ENCODE data around the gene GNL2. TPM values are rescaled to one million over a fixed set of nuclear protein-coding genes. Genes with fewer than 3 reads are reported as not detected.
"Not testable (repeated sequence)": the region's sequence is repeated elsewhere in the genome, so short reads cannot be mapped to it uniquely, and the experiment has no call there.

GNL2 gene
- total RNA-seq, 1 experiment from 2014 or later: 31.0 TPM

GRCh38 chr1:37537378-37537777 is 58.4 kb downstream of the GNL2 start:
- DNase-seq (ENCODE audit: low read depth): peak; percentile 52

DNA sequence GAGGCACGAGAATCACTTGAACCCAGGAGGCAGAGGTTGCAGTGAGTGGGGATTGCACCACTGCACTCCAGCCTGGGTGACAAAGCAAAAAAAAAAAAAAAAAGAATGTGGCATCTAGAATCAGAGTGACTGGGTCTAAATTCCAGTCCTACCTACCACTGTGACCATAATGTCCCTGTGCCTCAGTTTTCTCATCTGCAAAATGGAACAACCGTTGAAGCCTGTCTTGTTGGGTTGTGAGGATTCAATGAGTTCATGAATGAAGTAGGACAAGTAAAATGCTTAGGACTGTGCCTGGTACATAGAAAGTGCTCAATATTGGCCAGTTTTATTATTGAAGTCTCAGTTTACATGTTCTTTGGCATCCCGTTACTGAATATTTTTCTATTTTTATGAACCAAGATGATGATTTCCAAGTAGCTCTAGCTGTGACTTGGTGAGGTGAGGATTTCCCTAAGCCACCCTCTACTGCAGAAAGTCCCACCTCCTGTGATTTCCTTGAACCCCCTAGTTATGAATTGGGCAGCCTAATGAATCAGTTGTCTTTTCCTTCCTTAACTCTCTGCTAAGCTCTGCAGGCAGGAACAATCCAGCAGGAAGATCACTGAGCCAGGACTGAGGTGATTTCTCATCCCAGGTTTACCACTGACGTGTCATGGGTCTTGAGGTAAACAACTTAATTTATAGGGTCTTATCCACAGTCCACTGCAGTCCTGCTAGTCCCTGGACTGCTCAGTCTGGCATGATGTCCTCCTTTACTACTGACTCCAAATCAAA is 62.2 kb downstream of the GNL2 start:
- in situ Hi-C loops (cut with HindIII; ENCODE audit: low pct_unique_long_range_greater_than_20kb, low sequenced_read_pairs): no loop called here
- no peak for DNase-seq (ENCODE audit: low read depth)

More at GRCh38 chr1:37537378-37537777, 58.4 kb downstream of the GNL2 start:
- in situ Hi-C loops (cut with HindIII; ENCODE audit: low pct_unique_long_range_greater_than_20kb, low sequenced_read_pairs): no loop called here

GRCh38 chr1:37532418-37533156 is 63.1 kb downstream of the GNL2 start:
- in situ Hi-C loops (cut with HindIII; ENCODE audit: low pct_unique_long_range_greater_than_20kb, low sequenced_read_pairs); DNase-seq (ENCODE audit: low read depth): not testable (repeated sequence)

- in situ Hi-C loops (cut with HindIII; ENCODE audit: low pct_unique_long_range_greater_than_20kb, low sequenced_read_pairs): not testable (repeated sequence)
Observed at GRCh38 chr1:37529888-37530287, 65.8 kb downstream of the GNL2 start.

GRCh38 chr1:37519613-37520012 is 76.1 kb downstream of the GNL2 start:
- in situ Hi-C loops (cut with HindIII; ENCODE audit: low pct_unique_long_range_greater_than_20kb, low sequenced_read_pairs): no loop called here
- DNase-seq (ENCODE audit: low read depth): no peak

More at GRCh38 chr1:37529888-37530287, 65.8 kb downstream of the GNL2 start:
- DNase-seq (ENCODE audit: low read depth): not testable (repeated sequence)

GRCh38 chr1:37518929-37519328 is 76.8 kb downstream of the GNL2 start:
- DNase-seq (ENCODE audit: low read depth); in situ Hi-C loops (cut with HindIII; ENCODE audit: low pct_unique_long_range_greater_than_20kb, low sequenced_read_pairs): not testable (repeated sequence)

DNA sequence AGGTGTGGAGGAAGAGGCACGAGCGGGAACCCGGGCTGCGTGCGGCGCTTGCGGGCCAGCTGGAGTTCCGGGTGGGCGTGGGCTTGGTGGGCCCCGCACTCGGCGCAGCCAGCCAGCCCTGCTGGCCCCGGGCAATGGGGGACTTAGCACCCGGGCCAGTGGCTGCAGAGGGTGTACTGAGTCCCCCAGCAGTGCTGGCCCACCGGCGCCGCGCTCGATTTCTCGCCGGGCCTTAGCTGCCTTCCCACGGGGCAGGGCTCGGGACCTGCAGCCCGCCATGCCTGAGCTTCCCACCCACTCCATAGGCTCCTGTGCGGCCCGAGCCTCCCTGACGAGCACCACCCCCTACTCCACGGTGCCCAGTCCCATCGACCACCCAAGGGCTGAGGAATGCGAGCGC is 77.5 kb downstream of the GNL2 start:
- in situ Hi-C loops (cut with HindIII; ENCODE audit: low pct_unique_long_range_greater_than_20kb, low sequenced_read_pairs); DNase-seq (ENCODE audit: low read depth): not testable (repeated sequence)

DNA sequence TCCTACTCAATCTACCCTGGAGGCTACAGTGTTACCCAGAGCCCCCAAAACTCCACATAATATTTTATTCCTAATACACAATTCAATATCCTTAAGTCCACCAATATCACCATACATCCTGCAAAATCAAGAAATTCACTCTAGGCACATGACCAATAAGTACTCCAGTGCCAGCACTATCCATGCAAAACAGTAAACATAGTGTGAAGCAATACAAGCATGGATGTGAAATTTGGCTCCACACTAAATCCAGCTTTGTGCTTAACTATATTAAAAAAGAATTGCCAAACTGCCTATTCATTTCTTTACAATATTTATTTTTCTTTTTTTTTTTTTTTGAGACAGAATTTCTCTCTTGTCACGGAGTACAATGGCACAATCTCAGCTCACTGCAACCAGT is 78.2 kb downstream of the GNL2 start:
- no peak for DNase-seq (ENCODE audit: low read depth)
- in situ Hi-C loops (cut with HindIII; ENCODE audit: low pct_unique_long_range_greater_than_20kb, low sequenced_read_pairs): no loop called here

Other genes with a start within 250 kb of the GNL2 start
- 4.2 and 6.2 TPM in 2 replicates for gene ZC3H12A, start 121.4 kb downstream of the GNL2 start, total RNA-seq (2014; rRNA removed; shearing (Covaris generic); ENCODE audit: low replicate concordance)
- 45.0 and 59.6 TPM in 2 replicates for gene MEAF6, start 81.2 kb downstream of the GNL2 start, total RNA-seq (2014; rRNA removed; shearing (Covaris generic); ENCODE audit: low replicate concordance)
- gene SNIP1, start 41.6 kb downstream of the GNL2 start, total RNA-seq (2014; rRNA removed; shearing (Covaris generic); ENCODE audit: low replicate concordance): 9.1 and 24.2 TPM in 2 replicates
- 0.72 and 2.5 TPM in 2 replicates for gene DNALI1, start 39.0 kb downstream of the GNL2 start, total RNA-seq (2014; rRNA removed; shearing (Covaris generic); ENCODE audit: low replicate concordance)
- gene RSPO1, start 39.0 kb upstream of the GNL2 start, total RNA-seq (2014; rRNA removed; shearing (Covaris generic); ENCODE audit: low replicate concordance): not detected in 2 replicates
- gene CDCA8, start 96.6 kb upstream of the GNL2 start, total RNA-seq (2014; rRNA removed; shearing (Covaris generic); ENCODE audit: low replicate concordance): 9.8 and 14.5 TPM in 2 replicates
- gene EPHA10, start 169.2 kb upstream of the GNL2 start, total RNA-seq (2014; rRNA removed; shearing (Covaris generic); ENCODE audit: low replicate concordance): not detected in 2 replicates
- 18.0 and 30.0 TPM in 2 replicates for gene MANEAL, start 197.9 kb upstream of the GNL2 start, total RNA-seq (2014; rRNA removed; shearing (Covaris generic); ENCODE audit: low replicate concordance)
- gene C1orf122, start 211.9 kb upstream of the GNL2 start, total RNA-seq (2014; rRNA removed; shearing (Covaris generic); ENCODE audit: low replicate concordance): 123 and 133 TPM in 2 replicates
- 12.3 and 25.1 TPM in 2 replicates for gene YRDC, start 212.3 kb upstream of the GNL2 start, total RNA-seq (2014; rRNA removed; shearing (Covaris generic); ENCODE audit: low replicate concordance)